Common myeloid progenitor, CD34-positive (primary cell): ENCODE measurements around the gene WDTC1.

Experiments
- CTCF ChIA-PET: fragments of 350-600 bp; sonication (Branson Sonifier 250); formaldehyde crosslinking; loops from one replicate; lab custom pipeline; 2021; ENCODE audit warnings: antibody characterized with exemption; lab: Charles Lee
- POLR2A ChIA-PET: fragments of 350-600 bp; sonication (Branson Sonifier 250); formaldehyde crosslinking; loops from one replicate; lab custom pipeline; 2021; ENCODE audit warnings: antibody characterized with exemption; lab: Charles Lee
- DNase-seq, 3 donors: peaks; one replicate each; pipeline versions ENCODE4 v3.0.0 to v3.0.0-alpha.2; 2013
- H3K27ac ChIP-seq, 2 experiments: 1 replicate in 1 of 2; 2 replicates in 1 of 2; pipeline ENCODE4 v1.7.0; 2013; ENCODE audit warnings: inconsistent platforms in 2 of 2, low read length in 2 of 2, mild to moderate bottlenecking in 2 of 2, low read depth in 1 of 2, moderate library complexity in 1 of 2; ENCODE audit not compliant: severe bottlenecking in 2 of 2, insufficient read depth in 1 of 2, poor library complexity in 1 of 2
- H3K27me3 ChIP-seq, 5 experiments: replicated peaks in 2 of 5; 1 replicate in 3 of 5; 2 replicates in 2 of 5; pipeline versions ENCODE4 v1.6.1 to v1.7.0; 2013; ENCODE audit warnings: low read length in 4 of 5, mild to moderate bottlenecking in 2 of 5, moderate library complexity in 2 of 5, inconsistent platforms in 1 of 5; ENCODE audit not compliant: insufficient read depth in 5 of 5, control insufficient read depth in 4 of 5
- H3K36me3 ChIP-seq, 4 experiments: 1 replicate in 2 of 4; 2 replicates in 2 of 4; pipeline versions ENCODE4 v1.6.1 to v1.7.0; 2013; ENCODE audit warnings: low read length in 3 of 4, control low read depth in 1 of 4, mild to moderate bottlenecking in 1 of 4; ENCODE audit not compliant: control insufficient read depth in 4 of 4, insufficient read depth in 4 of 4
- H3K4me1 ChIP-seq, 4 experiments: 1 replicate in 3 of 4; 2 replicates in 1 of 4; pipeline versions ENCODE4 v1.6.1 to v1.7.1; 2013; ENCODE audit warnings: low read length in 3 of 4, mild to moderate bottlenecking in 3 of 4, control low read depth in 1 of 4, inconsistent platforms in 1 of 4, moderate library complexity in 1 of 4; ENCODE audit not compliant: control insufficient read depth in 4 of 4, insufficient read depth in 4 of 4; ENCODE audit errors: control extremely low read depth in 1 of 4
- H3K4me3 ChIP-seq, 7 experiments: 1 replicate in 4 of 7; 2 replicates in 3 of 7; pipeline versions ENCODE4 v1.5.1 to v1.7.0; 2013; ENCODE audit warnings: mild to moderate bottlenecking in 7 of 7, low read length in 6 of 7, moderate library complexity in 6 of 7, inconsistent platforms in 2 of 7, low read depth in 2 of 7, control low read depth in 1 of 7; ENCODE audit not compliant: insufficient read depth in 4 of 7, control insufficient read depth in 1 of 7; ENCODE audit errors: extremely low read depth in 1 of 7
- H3K9me3 ChIP-seq, 5 experiments: 1 replicate in 4 of 5; 2 replicates in 1 of 5; pipeline versions ENCODE4 v1.6.1 to v1.7.1; 2013; ENCODE audit warnings: low read length in 4 of 5, mild to moderate bottlenecking in 2 of 5, inconsistent platforms in 1 of 5, low read depth in 1 of 5, moderate library complexity in 1 of 5; ENCODE audit not compliant: control insufficient read depth in 4 of 5, insufficient read depth in 2 of 5; ENCODE audit errors: control extremely low read depth in 1 of 5
- WGBS: methylation state at CpG from one replicate; pipeline ENCODE4 v1.1.5; 2013; ENCODE audit not compliant: insufficient coverage; 5-methylcytosine and 5-hydroxymethylcytosine counted together

The WDTC1 gene

DNA sequence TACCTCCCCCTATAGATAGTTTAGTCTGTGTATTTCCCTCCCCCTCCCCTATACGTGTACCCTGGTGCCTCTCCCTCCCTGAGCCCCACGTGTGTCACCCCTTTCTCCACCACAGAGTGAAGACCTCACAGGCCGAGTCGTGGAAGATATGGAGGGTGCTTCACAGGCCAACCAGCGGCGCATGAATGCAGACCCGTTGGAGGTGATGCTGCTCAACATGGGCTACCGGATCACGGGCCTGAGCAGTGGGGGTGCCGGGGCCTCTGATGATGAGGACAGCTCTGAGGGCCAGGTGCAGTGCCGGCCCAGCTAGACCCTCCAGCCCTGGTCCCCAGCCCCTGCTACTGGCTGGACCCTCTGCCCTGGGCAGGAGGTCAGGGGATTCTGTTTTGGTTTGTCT lies 71.6 kb downstream of the WDTC1 start:
- peaks cover 0 to 2% (median under 1%) of the 10 kb centered on the region in 4 experiments for H3K4me1 ChIP-seq
- CTCF ChIA-PET = interaction anchor here (0.9 to 1.7 kb wide), 6 partner anchors 10 to 207 kb away, joined by 3 to 5 read pairs (median 4); no protein-coding TSS in a partner anchor
- POLR2A ChIA-PET = no interaction called here
- no peak overlapping the region for H3K4me3 ChIP-seq
- no peaks in the 10 kb centered on the region for H3K9me3 ChIP-seq
- no peak for DNase-seq
- no peaks in the 10 kb centered on the region for H3K27me3 ChIP-seq
- WGBS = 94% methylated on average over 9 of the region's 11 CpGs
- H3K27ac ChIP-seq = no peak overlapping the region
- H3K36me3 ChIP-seq = peaks cover 2 to 60% (median 33%) of the 10 kb centered on the region in 4 experiments

DNA sequence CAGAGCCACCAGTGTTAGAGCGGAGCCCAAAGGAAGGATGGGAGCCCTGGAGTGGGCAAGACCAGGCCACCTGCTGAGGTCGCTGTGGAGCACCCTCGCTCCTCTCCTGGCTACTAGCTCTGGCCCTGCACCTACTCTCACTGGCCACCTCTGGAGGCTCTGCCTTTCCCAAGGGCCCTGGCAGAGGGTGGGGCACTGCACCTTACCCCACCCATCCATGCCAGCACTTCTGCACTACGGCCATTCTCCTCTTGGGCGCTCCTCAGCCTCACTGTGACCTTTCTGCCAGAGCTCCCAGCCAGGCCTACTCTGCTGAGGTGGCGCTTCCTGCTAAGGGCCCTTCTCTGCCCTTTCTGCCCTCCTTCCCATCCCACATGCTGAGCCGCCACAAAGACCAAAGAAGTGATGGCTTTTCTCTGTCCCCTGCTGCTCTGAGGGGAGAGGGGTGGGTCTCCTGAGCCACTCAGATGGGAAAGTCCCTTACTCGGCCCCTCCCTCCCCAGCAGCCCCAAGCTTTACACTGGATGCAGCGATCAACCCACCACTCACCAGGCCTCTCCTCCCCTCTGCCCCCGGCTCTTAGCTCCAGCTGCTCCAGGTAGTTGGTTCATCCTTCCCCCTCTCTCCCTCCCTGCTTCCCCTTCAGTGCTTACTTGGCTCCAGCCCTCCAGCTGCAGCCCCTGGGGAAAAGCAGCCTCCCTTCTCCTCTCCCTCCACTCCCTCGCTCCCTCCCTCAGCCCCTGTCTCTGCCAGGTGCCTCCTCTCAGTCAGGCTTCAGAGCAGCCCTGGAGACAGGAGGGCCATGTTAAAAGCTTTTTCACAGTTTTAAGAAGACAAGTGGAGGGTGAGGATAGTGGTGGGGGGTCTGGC lies 72.7 kb downstream of the WDTC1 start:
- no peaks in the 10 kb centered on the region for H3K4me1 ChIP-seq
- H3K9me3 ChIP-seq = no peaks in the 10 kb centered on the region
- H3K4me3 ChIP-seq = no peak overlapping the region
- no peak for DNase-seq
- 96% methylated on average over 8 of the region's 11 CpGs for WGBS
- peaks cover 2 to 50% (median 24%) of the 10 kb centered on the region in 4 experiments for H3K36me3 ChIP-seq
- POLR2A ChIA-PET = no interaction called here
- H3K27me3 ChIP-seq = no peaks in the 10 kb centered on the region
- no peak overlapping the region for H3K27ac ChIP-seq
- CTCF ChIA-PET = interaction anchor here (0.9 to 1.7 kb wide), 7 partner anchors 10 to 208 kb away, joined by 3 to 5 read pairs (median 3); no protein-coding TSS in a partner anchor

DNA sequence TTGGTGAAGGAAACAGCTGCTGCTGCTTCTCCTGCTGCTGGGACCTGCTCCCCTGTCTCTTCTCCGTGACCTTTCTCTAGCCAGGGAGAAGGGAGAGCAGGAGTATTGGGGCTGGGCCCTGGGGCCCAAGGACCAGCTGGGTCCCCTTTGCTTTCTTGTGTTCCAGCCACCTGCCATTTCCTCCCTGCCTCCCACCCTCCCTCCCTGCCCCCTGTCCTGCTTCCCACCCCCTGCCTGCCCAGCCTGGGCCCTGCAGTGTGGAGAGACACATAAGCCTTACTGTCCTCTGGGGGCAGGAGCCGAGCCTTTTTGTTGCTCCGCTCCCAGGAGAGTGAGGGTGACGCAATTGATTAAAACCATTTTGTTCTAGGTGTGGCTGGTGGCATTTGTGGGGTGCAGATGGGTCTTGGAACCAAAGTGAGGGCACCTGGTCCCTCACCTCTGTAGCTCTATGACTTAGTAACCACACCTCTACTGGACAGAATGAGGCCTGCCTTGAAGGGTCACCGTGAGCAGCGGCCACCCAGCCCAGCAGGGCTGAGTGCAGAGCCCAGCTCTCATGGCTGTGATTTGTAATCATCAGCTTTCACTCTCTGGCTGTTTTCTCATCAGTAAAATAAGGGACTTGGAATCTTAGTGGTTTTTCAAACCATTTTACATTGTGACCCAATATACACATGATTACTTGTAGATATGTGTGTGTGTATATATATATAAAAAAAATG lies 73.6 kb downstream of the WDTC1 start:
- H3K9me3 ChIP-seq = no peaks in the 10 kb centered on the region
- WGBS = no CpG with 5 or more reads among the region's 6 CpGs
- H3K4me3 ChIP-seq = no peak overlapping the region
- DNase-seq = no peak
- no peak overlapping the region for H3K27ac ChIP-seq
- H3K4me1 ChIP-seq = no peaks in the 10 kb centered on the region
- H3K27me3 ChIP-seq = no peaks in the 10 kb centered on the region
- peaks cover 2 to 43% (median 19%) of the 10 kb centered on the region in 4 experiments for H3K36me3 ChIP-seq
- ChIA-PET POLR2A (no interaction called here), CTCF (interaction anchor here (1.0 to 2.2 kb wide), 6 partner anchors 9 to 167 kb away, joined by 3 to 9 read pairs (median 3); no protein-coding TSS in a partner anchor)

DNA sequence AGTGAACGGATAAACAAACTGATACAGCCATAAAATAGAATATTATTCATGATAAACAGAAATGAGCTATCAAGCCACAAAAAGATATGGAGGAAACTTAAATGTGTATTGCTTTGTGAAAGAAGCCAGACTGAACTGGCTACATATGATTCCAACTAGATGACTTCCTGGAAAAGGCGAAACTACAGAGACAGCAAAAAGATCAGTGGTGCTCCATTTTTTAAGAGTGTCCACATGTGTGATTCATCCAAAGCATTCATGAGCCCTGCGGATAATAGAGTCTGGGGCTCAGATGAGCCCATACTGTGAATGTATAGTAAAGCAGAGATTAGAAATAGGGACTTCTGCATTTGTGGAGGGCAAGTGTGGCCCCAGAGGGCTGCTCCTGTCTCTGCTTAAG lies 79.7 kb downstream of the WDTC1 start:
- no peak overlapping the region for H3K27ac ChIP-seq
- no peaks in the 10 kb centered on the region for H3K9me3 ChIP-seq
- POLR2A ChIA-PET = no interaction called here
- no peaks in the 10 kb centered on the region for H3K4me1 ChIP-seq
- DNase-seq = peak in 2 of 3 donors; percentile 30 to 33
- peaks cover 0 to 2% (median 0%) of the 10 kb centered on the region in 4 experiments for H3K36me3 ChIP-seq
- peaks cover 0 to 3% (median 0%) of the 10 kb centered on the region in 5 experiments for H3K27me3 ChIP-seq
- 77% methylated on average over 2 of the region's 3 CpGs for WGBS
- H3K4me3 ChIP-seq = no peak overlapping the region
- CTCF ChIA-PET = interaction anchor here (0.6 to 2.1 kb wide), 4 partner anchors 13 to 247 kb away, joined by 3 to 10 read pairs (median 4); no protein-coding TSS in a partner anchor

DNA sequence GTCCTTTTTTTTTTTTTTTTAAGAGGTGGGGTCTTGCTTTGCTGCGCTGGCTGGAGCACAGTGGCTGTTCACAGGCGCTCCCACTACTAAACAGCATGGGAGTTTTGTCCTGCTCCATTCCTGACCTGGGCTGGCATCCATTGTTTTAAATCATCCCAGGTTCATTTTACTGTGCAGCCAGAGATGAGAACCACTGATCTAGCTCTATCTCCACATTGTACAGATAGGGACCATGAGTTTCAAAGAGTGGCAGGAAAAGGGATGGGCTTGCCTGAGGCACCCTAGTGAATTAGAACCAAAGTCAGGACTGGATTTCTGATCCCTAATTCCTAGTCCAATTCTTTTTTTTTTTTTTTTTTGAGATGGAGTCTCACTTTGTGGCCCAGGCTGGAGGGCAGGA lies 80.3 kb downstream of the WDTC1 start:
- ChIA-PET CTCF (interaction anchor here (0.6 to 1.2 kb wide), 3 partner anchors 12 to 248 kb away, joined by 3 to 4 read pairs (median 3); no protein-coding TSS in a partner anchor), POLR2A (no interaction called here)
- H3K27me3 ChIP-seq = peaks cover 0 to 3% (median 2%) of the 10 kb centered on the region in 5 experiments
- WGBS = 89% methylated on average over 2 of the region's 2 CpGs
- no peaks in the 10 kb centered on the region for H3K9me3 ChIP-seq
- H3K4me3 ChIP-seq = no peak overlapping the region
- no peak overlapping the region for H3K27ac ChIP-seq
- DNase-seq = no peak
- H3K36me3 ChIP-seq = peaks cover 0 to 2% (median 0%) of the 10 kb centered on the region in 4 experiments
- no peaks in the 10 kb centered on the region for H3K4me1 ChIP-seq

DNA sequence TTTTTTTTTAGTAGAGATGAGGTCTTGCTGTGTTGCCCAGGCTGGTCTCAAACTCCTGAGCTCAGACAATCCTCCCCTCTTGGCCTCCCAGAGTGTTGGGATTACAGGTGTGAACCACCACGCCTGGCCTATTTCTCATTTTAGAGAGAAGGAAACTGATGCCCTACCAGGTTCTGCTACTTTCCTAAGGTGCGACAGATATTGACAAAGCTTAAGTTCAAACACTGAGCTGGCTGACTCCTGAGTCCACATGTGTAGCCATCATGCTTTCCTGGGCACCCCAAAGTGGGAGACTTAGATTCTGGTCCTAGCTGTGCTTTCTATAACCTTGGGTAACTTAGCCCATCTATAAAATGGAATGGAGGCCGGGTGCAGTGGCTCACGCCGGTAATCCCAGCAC lies 82.4 kb downstream of the WDTC1 start:
- H3K27ac ChIP-seq = no peak overlapping the region
- peaks cover 0 to 3% (median 2%) of the 10 kb centered on the region in 5 experiments for H3K27me3 ChIP-seq
- no peaks in the 10 kb centered on the region for H3K36me3 ChIP-seq
- H3K9me3 ChIP-seq = no peaks in the 10 kb centered on the region
- WGBS = 95% methylated on average over 5 of the region's 5 CpGs
- POLR2A ChIA-PET = no interaction called here
- DNase-seq = no peak
- CTCF ChIA-PET = interaction anchor here (0.8 to 1.5 kb wide), 6 partner anchors 9 to 86 kb away, joined by 3 to 4 read pairs (median 3); no protein-coding TSS in a partner anchor
- no peak overlapping the region for H3K4me3 ChIP-seq
- H3K4me1 ChIP-seq = peaks cover 0 to 6% (median 4%) of the 10 kb centered on the region in 4 experiments
